ENCODE results near the gene TMEM88.

- TF ChIP-seq POLR2A (IDR thresholded peaks at IDR 0.05) (peak in 2 of 4 donors; percentile 40 to 45), CTCF (IDR thresholded peaks at IDR 0.05) (peak in 1 of 6 experiments; percentile 31)
Measured at GRCh38 chr17:7857713-7858521, 3.1 kb downstream of the TMEM88 start, which contains the start of gene CYB5D1.

Measured in esophagus squamous epithelium (tissue), 4 donors.